Measurements from ENCODE around the gene FXYD1. TPM values are rescaled to one million over a fixed set of nuclear protein-coding genes. Genes with fewer than 3 reads are reported as not detected.
A peak's percentile ranks its signal among the peaks of the same experiment; 100 is the strongest.

FXYD1 gene
- total RNA-seq, 1 donor from 2014 or later = 67.6 TPM

- no peak overlapping the region for H3K27ac ChIP-seq
- intact Hi-C loops (cut with DNase I) = no loop called here
- DNase-seq = no peak
These were observed 33.0 kb upstream of the FXYD1 start for GRCh38 chr19:35105411-35106290.

GRCh38 chr19:35106291-35106583 is 32.4 kb upstream of the FXYD1 start:
- no peaks in the 10 kb centered on the region for H3K9me3 ChIP-seq
- H3K4me1 ChIP-seq = no peaks in the 10 kb centered on the region
- no peak overlapping the region for H3K27ac ChIP-seq
- H3K36me3 ChIP-seq = no peaks in the 10 kb centered on the region
- TF ChIP-seq CTCF (IDR thresholded peaks at IDR 0.05) = no peak
- intact Hi-C loops (cut with DNase I) = no loop called here
- ATAC-seq (no peak), DNase-seq (no peak)
- no peaks in the 10 kb centered on the region for H3K27me3 ChIP-seq
- no peak overlapping the region for H3K4me3 ChIP-seq

More at GRCh38 chr19:35105411-35106290, 33.0 kb upstream of the FXYD1 start:
- Histone ChIP-seq H3K4me1 (no peaks in the 10 kb centered on the region), H3K27me3 (no peaks in the 10 kb centered on the region), H3K4me3 (no peak overlapping the region), H3K9me3 (no peaks in the 10 kb centered on the region), H3K36me3 (no peaks in the 10 kb centered on the region)
- no peak for ATAC-seq
- no peak for TF ChIP-seq CTCF (IDR thresholded peaks at IDR 0.05)

- no peak for TF ChIP-seq CTCF (IDR thresholded peaks at IDR 0.05)
- no peaks in the 10 kb centered on the region for H3K4me1 ChIP-seq
- no peak overlapping the region for H3K4me3 ChIP-seq
- H3K36me3 ChIP-seq = no peaks in the 10 kb centered on the region
- no peaks in the 10 kb centered on the region for H3K9me3 ChIP-seq
- DNase-seq (no peak), ATAC-seq (no peak)
- no peaks in the 10 kb centered on the region for H3K27me3 ChIP-seq
- intact Hi-C loops (cut with DNase I) = no loop called here
- H3K27ac ChIP-seq = no peak overlapping the region
These were observed 31.6 kb upstream of the FXYD1 start for GRCh38 chr19:35106898-35107541.

GRCh38 chr19:35107545-35107944 is 31.1 kb upstream of the FXYD1 start:
- intact Hi-C loops (cut with DNase I) = no loop called here
- H3K27ac ChIP-seq = no peak overlapping the region
- H3K9me3 ChIP-seq = no peaks in the 10 kb centered on the region
- no peak for TF ChIP-seq CTCF (IDR thresholded peaks at IDR 0.05)
- no peaks in the 10 kb centered on the region for H3K27me3 ChIP-seq
- no peak overlapping the region for H3K4me3 ChIP-seq
- peak; percentile 64 for ATAC-seq
- no peaks in the 10 kb centered on the region for H3K4me1 ChIP-seq
- DNase-seq = no peak
- no peaks in the 10 kb centered on the region for H3K36me3 ChIP-seq

GRCh38 chr19:35108730-35109129 is 29.9 kb upstream of the FXYD1 start:
- no peak for ATAC-seq
- TF ChIP-seq CTCF (IDR thresholded peaks at IDR 0.05) = no peak
- intact Hi-C loops (cut with DNase I) = no loop called here
- no peaks in the 10 kb centered on the region for H3K9me3 ChIP-seq
- no peaks in the 10 kb centered on the region for H3K36me3 ChIP-seq
- no peak overlapping the region for H3K27ac ChIP-seq
- no peak for DNase-seq
- no peak overlapping the region for H3K4me3 ChIP-seq
- no peaks in the 10 kb centered on the region for H3K27me3 ChIP-seq
- H3K4me1 ChIP-seq = no peaks in the 10 kb centered on the region

All from upper lobe of right lung (tissue), 1 donor.